GM12872 (cell line): ENCODE measurements around the gene DGKB.

ENCODE experiments used
- CTCF ChIP-seq: IDR thresholded peaks from 3 replicates; pipeline ENCODE4 v1.5.1; 2011; ENCODE audit warnings: low read depth, mild to moderate bottlenecking, low read length, moderate library complexity; ENCODE audit not compliant: insufficient read depth

The DGKB gene

DNA sequence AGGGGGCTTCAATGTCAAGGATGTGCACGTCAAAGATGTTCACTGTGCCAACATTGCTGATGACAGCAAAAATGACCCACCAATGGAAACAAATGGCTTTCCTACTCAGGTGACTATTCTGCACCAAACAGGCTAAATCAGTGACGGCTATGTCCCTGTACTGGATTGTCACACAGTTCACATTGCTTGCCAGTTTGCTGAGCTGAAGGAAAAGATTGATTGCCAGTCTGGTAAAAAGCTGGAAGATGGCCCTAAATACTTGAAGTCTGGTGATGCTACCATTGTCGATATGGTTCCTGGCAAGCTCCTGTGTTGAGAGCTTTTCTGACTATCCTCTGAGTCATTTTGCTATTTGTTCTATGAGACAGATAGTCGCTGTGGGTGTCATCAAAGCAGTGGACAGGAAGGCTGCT lies 710.9 kb downstream of the DGKB start:
- TF ChIP-seq CTCF = no peak

DNA sequence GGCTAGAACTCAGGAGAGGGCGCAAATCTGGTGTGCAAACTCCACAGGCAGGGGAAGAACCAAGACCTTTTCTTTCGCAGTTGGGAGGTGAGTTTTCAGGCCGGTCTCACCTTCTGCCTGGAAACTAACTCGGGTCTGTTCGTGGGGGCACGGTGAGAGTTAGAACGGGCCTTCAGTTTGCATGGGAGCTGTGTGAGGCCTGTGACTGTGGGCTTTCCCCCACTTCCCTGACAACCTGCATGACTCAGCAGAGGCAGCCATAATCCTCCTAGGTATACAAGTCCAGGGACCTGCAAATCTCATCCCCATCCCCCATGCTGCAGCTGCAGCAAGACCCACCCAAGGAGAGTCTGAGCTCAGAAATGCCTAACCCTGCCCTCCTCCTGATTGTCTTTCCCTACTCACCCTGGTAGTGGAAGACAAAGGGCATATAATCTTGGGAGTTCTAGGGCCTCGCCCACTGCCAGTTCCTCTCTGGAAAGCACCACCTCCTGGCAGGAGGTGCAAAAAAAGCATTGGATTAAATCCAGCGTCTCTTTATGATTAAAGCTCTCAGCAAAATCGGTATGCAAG lies 718.2 kb downstream of the DGKB start:
- no peak for TF ChIP-seq CTCF

- TF ChIP-seq CTCF = no peak
Observed at GRCh38 chr7:14179781-14180180, 722.8 kb downstream of the DGKB start.

DNA sequence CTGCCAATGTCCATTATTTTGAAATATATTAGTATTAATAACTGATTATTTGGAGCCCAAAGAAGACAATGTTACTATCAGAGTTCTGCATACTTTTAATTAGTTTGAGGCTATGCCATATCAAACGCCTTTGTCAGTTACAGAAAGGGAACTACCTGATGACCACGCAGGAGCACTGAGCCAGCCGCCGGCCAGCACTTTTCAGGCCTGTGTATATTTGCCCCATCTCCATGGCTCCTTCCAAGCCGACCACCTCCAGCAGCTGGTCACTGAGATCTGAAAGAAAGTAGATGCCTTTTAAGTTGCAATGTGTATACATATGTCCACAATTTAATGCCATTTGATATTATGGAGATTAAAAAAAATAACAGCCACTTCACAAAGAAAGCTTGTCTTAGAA lies 724.7 kb downstream of the DGKB start:
- no peak for TF ChIP-seq CTCF

GRCh38 chr7:14170872-14171271 lies 731.7 kb downstream of the DGKB start:
- no peak for TF ChIP-seq CTCF

DNA sequence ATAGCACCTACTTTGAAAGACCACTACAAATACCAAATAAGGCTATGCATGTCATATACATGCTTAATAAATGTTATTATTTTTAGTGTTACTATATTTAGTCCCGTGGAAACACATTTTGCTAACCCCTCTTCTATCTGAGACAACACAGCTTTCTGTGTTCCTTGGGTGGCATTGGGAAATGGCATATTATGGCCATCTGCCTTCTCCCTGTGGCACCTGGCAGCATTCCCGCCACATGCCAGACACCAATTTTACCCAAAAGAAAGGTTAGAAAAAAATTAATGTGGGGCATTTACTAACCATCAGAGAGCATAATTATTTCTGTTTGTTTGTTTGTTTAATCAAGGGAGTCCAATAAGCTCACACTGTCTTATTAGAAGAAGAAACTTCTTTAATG lies 744.4 kb downstream of the DGKB start:
- TF ChIP-seq CTCF = no peak

DNA sequence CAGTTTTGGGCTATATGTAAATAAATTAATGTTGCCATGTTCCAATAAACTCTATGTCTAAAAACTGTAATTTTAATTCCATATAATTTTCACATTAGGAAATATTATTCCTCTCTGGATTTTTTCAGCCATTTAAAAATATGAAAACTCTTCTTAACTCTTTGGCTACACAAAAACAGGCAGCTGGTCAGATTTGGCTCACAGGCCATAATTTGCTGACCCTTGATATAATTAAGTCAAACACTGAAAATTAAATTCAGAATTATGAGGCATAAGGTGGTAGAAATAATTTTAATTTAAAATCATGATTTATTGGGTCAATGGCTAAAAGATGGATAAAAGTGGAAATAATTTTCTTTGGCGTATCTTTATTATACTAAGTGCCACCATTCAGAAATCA lies 746.1 kb downstream of the DGKB start:
- no peak for TF ChIP-seq CTCF

- no peak for TF ChIP-seq CTCF
Observed at GRCh38 chr7:14148974-14149373, 753.6 kb downstream of the DGKB start.
